OCI-LY7 (cell line): ENCODE results near the gene SNN.

ENCODE experiments used
- EZH2phosphoT487 ChIP-seq: fragments of 200-600 bp; sonication (generic); IDR thresholded peaks from 2 replicates; pipeline ENCODE4 v1.6.1; 2018; ENCODE audit warnings: low read depth, borderline replicate concordance, mild to moderate bottlenecking, mixed run types, antibody characterized with exemption, low read length, moderate library complexity, mixed read lengths
- TF ChIP-seq, protein P1 (sequence below): fragments of 200-600 bp; sonication (generic); conservative IDR thresholded peaks from 2 replicates; pipeline ENCODE4 v1.5.1; 2014; ENCODE audit warnings: mild to moderate bottlenecking, antibody characterized with exemption, low read length, moderate library complexity, mixed read lengths

DNA sequence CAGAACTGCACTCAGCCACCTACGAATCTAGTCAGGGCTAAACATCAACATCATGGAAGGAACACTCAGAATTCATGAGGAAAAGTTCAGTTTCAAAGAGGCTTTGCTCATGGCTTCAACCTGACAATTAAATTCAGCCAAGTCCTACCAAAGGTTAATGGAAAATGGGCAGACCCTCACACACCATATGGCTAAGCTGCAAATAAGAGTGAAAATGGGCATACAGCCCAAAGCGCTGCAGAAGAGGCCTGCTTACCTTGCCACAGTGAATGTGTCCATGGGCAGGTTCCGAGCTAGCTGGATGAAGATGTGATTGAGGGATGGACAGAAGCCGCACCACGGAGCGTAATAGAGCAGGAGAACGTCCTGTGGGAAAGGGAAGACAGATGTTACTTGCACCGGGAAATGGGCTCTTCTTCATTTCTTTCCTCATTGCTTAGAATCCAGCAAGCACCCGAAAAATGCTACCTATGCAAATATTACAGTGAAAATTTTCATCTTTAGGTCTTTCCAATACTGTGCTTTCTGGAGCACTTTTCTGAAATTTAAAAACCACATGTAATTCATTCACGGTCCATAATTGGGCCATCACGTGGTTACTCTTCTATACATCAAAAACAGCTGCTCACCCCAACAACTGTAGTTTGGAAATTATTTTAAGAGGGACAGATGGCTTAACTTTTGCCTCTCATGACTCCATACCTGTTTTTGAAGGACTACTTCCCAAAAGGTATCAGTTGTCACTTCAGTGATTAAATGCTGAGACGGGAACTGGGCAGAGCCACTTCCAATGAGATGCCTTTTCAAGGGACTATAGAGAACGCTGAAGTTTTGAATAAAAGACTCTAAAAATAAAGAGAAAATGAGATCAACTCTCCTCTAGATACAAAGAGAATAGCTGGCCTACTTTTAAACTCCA lies 19.6 kb downstream of the SNN start:
- TF ChIP-seq, protein P1, sequence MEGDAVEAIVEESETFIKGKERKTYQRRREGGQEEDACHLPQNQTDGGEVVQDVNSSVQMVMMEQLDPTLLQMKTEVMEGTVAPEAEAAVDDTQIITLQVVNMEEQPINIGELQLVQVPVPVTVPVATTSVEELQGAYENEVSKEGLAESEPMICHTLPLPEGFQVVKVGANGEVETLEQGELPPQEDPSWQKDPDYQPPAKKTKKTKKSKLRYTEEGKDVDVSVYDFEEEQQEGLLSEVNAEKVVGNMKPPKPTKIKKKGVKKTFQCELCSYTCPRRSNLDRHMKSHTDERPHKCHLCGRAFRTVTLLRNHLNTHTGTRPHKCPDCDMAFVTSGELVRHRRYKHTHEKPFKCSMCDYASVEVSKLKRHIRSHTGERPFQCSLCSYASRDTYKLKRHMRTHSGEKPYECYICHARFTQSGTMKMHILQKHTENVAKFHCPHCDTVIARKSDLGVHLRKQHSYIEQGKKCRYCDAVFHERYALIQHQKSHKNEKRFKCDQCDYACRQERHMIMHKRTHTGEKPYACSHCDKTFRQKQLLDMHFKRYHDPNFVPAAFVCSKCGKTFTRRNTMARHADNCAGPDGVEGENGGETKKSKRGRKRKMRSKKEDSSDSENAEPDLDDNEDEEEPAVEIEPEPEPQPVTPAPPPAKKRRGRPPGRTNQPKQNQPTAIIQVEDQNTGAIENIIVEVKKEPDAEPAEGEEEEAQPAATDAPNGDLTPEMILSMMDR: no peak
- TF ChIP-seq EZH2phosphoT487: no peak
